ENCODE data around the gene PCDHGA5.
"Not testable (repeated sequence)": the region's sequence is repeated elsewhere in the genome, so short reads cannot be mapped to it uniquely, and the experiment has no call there.

PCDHGA5 gene

GRCh38 chr5:141363952-141364660, at the start of gene PCDHGA5:
Gene PCDHGA5 (plus strand): TSS chr5:141364162. CDS start chr5:141364331, 169 bp downstream.
- no peak for DNase-seq (ENCODE audit: low read depth)
- TF ChIP-seq CTCF (IDR thresholded peaks at IDR 0.05; ENCODE audit: insufficient read depth, low read depth, low read length, missing control alignments): no peak
- no peak within 1 kb of the TSS for H3K4me3 ChIP-seq (ENCODE audit: low read depth, low read length)

DNA sequence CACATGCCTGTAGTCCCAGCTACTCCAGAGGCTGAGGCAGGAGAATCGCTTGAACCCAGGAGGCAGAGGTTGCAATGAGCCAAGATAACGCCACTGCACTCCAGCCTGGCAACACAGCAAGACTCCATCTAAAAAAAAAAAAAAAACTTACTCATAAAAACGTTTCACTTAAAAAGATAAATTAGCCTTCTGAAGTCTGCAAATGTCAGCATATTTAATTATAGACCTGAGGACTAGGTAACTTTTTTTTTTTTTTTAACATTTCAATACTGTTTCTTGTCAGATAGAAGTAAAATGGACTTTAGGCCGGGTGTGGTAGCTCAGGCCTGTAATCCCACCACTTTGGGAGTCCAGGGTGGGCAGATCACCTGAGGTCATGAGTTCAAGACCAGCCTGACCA, 47.0 kb upstream of the PCDHGA5 start:
- not testable (repeated sequence) for H3K4me3 ChIP-seq (ENCODE audit: low read depth, low read length); DNase-seq (ENCODE audit: low read depth)

GRCh38 chr5:141319202-141319601, 44.8 kb upstream of the PCDHGA5 start:
- no peak for DNase-seq (ENCODE audit: low read depth)

GRCh38 chr5:141319699-141320098, 44.3 kb upstream of the PCDHGA5 start:
- TF ChIP-seq CTCF (IDR thresholded peaks at IDR 0.05; ENCODE audit: insufficient read depth, low read depth, low read length, missing control alignments): no peak
- no peak for DNase-seq (ENCODE audit: low read depth)

More at GRCh38 chr5:141319202-141319601, 44.8 kb upstream of the PCDHGA5 start:
- no peak for TF ChIP-seq CTCF (IDR thresholded peaks at IDR 0.05; ENCODE audit: insufficient read depth, low read depth, low read length, missing control alignments)
- H3K4me3 ChIP-seq (ENCODE audit: low read depth, low read length): no peak overlapping the region

GRCh38 chr5:141320225-141321169, 43.5 kb upstream of the PCDHGA5 start, which contains the start of gene TAF7:
Gene TAF7 (minus strand): TSS chr5:141320784. CDS start chr5:141320044, 740 bp downstream.
- DNase-seq (ENCODE audit: low read depth): peak; percentile 97
- peak within 1 kb of the TSS; percentile 92 for H3K4me3 ChIP-seq (ENCODE audit: low read depth, low read length)
- TF ChIP-seq CTCF (IDR thresholded peaks at IDR 0.05; ENCODE audit: insufficient read depth, low read depth, low read length, missing control alignments): peak; percentile 85

More at GRCh38 chr5:141319699-141320098, 44.3 kb upstream of the PCDHGA5 start:
- peak overlapping the region; percentile 92 for H3K4me3 ChIP-seq (ENCODE audit: low read depth, low read length)

- H3K4me3 ChIP-seq (ENCODE audit: low read depth, low read length): no peak overlapping the region
- no peak for DNase-seq (ENCODE audit: low read depth)
- TF ChIP-seq CTCF (IDR thresholded peaks at IDR 0.05; ENCODE audit: insufficient read depth, low read depth, low read length, missing control alignments): no peak
Measured at GRCh38 chr5:141322261-141322660, 41.7 kb upstream of the PCDHGA5 start.
